Esophagus squamous epithelium (tissue), 5 donors: Measurements from ENCODE around the gene CLCN1. TPM values are rescaled to one million over a fixed set of nuclear protein-coding genes. Genes with fewer than 3 reads are reported as not detected.

Source experiments
- DNase-seq: peaks from one replicate; lab custom pipeline; 2025; lab: John Stamatoyannopoulos, UW
- H3K27ac ChIP-seq, 4 donors: fragments of 200-600 bp; sonication (generic); one replicate each; pipeline ENCODE4 v1.5.1; 2016 to 2019; ENCODE audit warnings: mild to moderate bottlenecking in 1 of 4
- H3K27me3 ChIP-seq, 4 donors: fragments of 200-600 bp; sonication (generic); 1 replicate in 3 of 4; 2 replicates in 1 of 4; pipeline versions ENCODE4 v1.5.1 to v1.6.0; 2017 to 2021; ENCODE audit warnings: antibody characterized with exemption in 1 of 4
- H3K36me3 ChIP-seq, 3 donors: fragments of 200-600 bp; sonication (generic); one replicate each; pipeline ENCODE4 v1.5.1; 2016 to 2019
- H3K4me1 ChIP-seq, 3 donors: fragments of 200-600 bp; sonication (generic); one replicate each; pipeline ENCODE4 v1.5.1; 2017 to 2019
- H3K4me3 ChIP-seq, 4 donors: fragments of 200-600 bp; sonication (generic); 1 replicate in 3 of 4; 2 replicates in 1 of 4; pipeline ENCODE4 v1.5.1; 2016 to 2019; ENCODE audit warnings: mild to moderate bottlenecking in 2 of 4, moderate library complexity in 1 of 4
- H3K9me3 ChIP-seq, 3 donors: fragments of 200-600 bp; sonication (generic); one replicate each; pipeline ENCODE4 v1.5.1; 2016 to 2019
- CTCF ChIP-seq, 6 experiments: fragments of 450-650 bp in 4 of 6; fragments of 200-600 bp in 2 of 6; sonication (generic) in 2 of 6; IDR thresholded peaks; one replicate each; pipeline ENCODE4 v1.5.1; 2016 to 2019; ENCODE audit warnings: antibody characterized with exemption in 6 of 6, mild to moderate bottlenecking in 4 of 6, moderate library complexity in 4 of 6
- POLR2A ChIP-seq, 4 donors: fragments of 450-650 bp; IDR thresholded peaks; one replicate each; pipeline ENCODE4 v1.6.1; 2017; ENCODE audit warnings: antibody characterized with exemption in 4 of 4, mild to moderate bottlenecking in 4 of 4, moderate library complexity in 3 of 4
- WGBS, 2 donors: methylation state at CpG; one replicate each; pipeline ENCODE4 v1.1.5; 2018; 5-methylcytosine and 5-hydroxymethylcytosine counted together
- intact Hi-C: fragments of 100-400 bp; cut with DNase I; formaldehyde crosslinking; loops from one replicate; pipeline ENCODE4 v1.15.0; 2022
- total RNA-seq, 4 donors: library from RNA; depleted of rRNA; stranded (reverse); fragments of >200 nt; gene quantifications; one replicate each; pipeline ENCODE4 v1.1.0, GENCODE V29; 2016
- donor health status: DM: yes; HTN: yes; CAD: no.

The CLCN1 gene
- total RNA-seq, 4 donors from 2014 or later: under 0.01 to 0.91 (median 0.13) TPM; not detected in 1

GRCh38 chr7:143359771-143360353 is 44.0 kb downstream of the CLCN1 start:
- H3K27ac ChIP-seq: no peak overlapping the region
- H3K27me3 ChIP-seq: peaks cover 3 to 64% (median 12%) of the 10 kb centered on the region in 4 donors
- H3K4me1 ChIP-seq: peaks cover 8 to 22% (median 15%) of the 10 kb centered on the region in 3 donors
- H3K9me3 ChIP-seq: no peaks in the 10 kb centered on the region
- TF ChIP-seq POLR2A (IDR thresholded peaks at IDR 0.05): no peak
- no peak for TF ChIP-seq CTCF (IDR thresholded peaks at IDR 0.05)
- WGBS, 2 donors: 77 to 83% methylated on average over 11 of the region's 11 CpGs
- H3K36me3 ChIP-seq: no peaks in the 10 kb centered on the region
- H3K4me3 ChIP-seq: no peak overlapping the region
- intact Hi-C loops: no loop called here
- DNase-seq: no peak

- peaks cover 8 to 22% (median 15%) of the 10 kb centered on the region in 3 donors for H3K4me1 ChIP-seq
- DNase-seq: no peak
- intact Hi-C loops: no loop called here
- H3K27ac ChIP-seq: no peak overlapping the region
- 38 to 43% methylated on average over 17 to 19 of the region's 19 CpGs for WGBS, 2 donors
- H3K4me3 ChIP-seq: peak overlapping the region in 2 of 4 donors; percentile 68 to 69
- H3K36me3 ChIP-seq: no peaks in the 10 kb centered on the region
- no peaks in the 10 kb centered on the region for H3K9me3 ChIP-seq
- peaks cover 3 to 71% (median 12%) of the 10 kb centered on the region in 4 donors for H3K27me3 ChIP-seq
- TF ChIP-seq CTCF (IDR thresholded peaks at IDR 0.05) (no peak), POLR2A (IDR thresholded peaks at IDR 0.05) (no peak)
Observed at GRCh38 chr7:143360788-143361551, 45.1 kb downstream of the CLCN1 start.

- H3K4me1 ChIP-seq: peaks cover 8 to 22% (median 15%) of the 10 kb centered on the region in 3 donors
- H3K4me3 ChIP-seq: peak overlapping the region; percentile 42 to 69 (median 60)
- no peaks in the 10 kb centered on the region for H3K9me3 ChIP-seq
- H3K36me3 ChIP-seq: no peaks in the 10 kb centered on the region
- peaks cover 3 to 71% (median 12%) of the 10 kb centered on the region in 4 donors for H3K27me3 ChIP-seq
- intact Hi-C loops: no loop called here
- no peak for DNase-seq
- peak overlapping the region in 1 of 4 donors; percentile 34 for H3K27ac ChIP-seq
- TF ChIP-seq POLR2A (IDR thresholded peaks at IDR 0.05) (no peak), CTCF (IDR thresholded peaks at IDR 0.05) (no peak)
- WGBS, 2 donors: 3 to 7% methylated on average over 9 to 20 of the region's 46 CpGs
Observed at GRCh38 chr7:143361552-143362130, 45.7 kb downstream of the CLCN1 start.

- Histone ChIP-seq H3K9me3 (no peaks in the 10 kb centered on the region), H3K27me3 (peaks cover 3 to 71% (median 12%) of the 10 kb centered on the region in 4 donors), H3K27ac (peak within 1 kb of the TSS in 1 of 4 donors; percentile 34), H3K4me3 (peak within 1 kb of the TSS; percentile 42 to 69 (median 60)), H3K4me1 (peaks cover 8 to 22% (median 15%) of the 10 kb centered on the region in 3 donors), H3K36me3 (no peaks in the 10 kb centered on the region)
- TF ChIP-seq POLR2A (IDR thresholded peaks at IDR 0.05) (no peak), CTCF (IDR thresholded peaks at IDR 0.05) (no peak)
- WGBS, 2 donors: 0 to 1% methylated on average over 19 to 41 of the region's 112 CpGs
- intact Hi-C loops: no loop called here
- no peak for DNase-seq
Observed at GRCh38 chr7:143362131-143363015, 46.5 kb downstream of the CLCN1 start, which contains the start of gene FAM131B. Gene FAM131B (minus strand): TSS chr7:143362713. CDS start chr7:143362603, 110 bp downstream.
